GM10266 (cell line): ENCODE measurements around the gene CDK5R2.

ENCODE experiments used
- DNase-seq: peaks from one replicate; pipeline ENCODE4 v3.0.0; 2012; ENCODE audit errors: extremely low spot score
- CTCF ChIP-seq: IDR thresholded peaks from 2 replicates; pipeline ENCODE4 v1.5.1; 2012; ENCODE audit warnings: mild to moderate bottlenecking, low read depth; ENCODE audit not compliant: control insufficient read depth, insufficient read depth; ENCODE audit errors: missing control alignments

The CDK5R2 gene

GRCh38 chr2:218944759-218945404, 14.6 kb upstream of the CDK5R2 start:
- DNase-seq, result no peak
- no peak for TF ChIP-seq CTCF

- DNase-seq, result no peak
- TF ChIP-seq CTCF, result no peak
These were observed 12.8 kb upstream of the CDK5R2 start for GRCh38 chr2:218946621-218947020.

- no peak for TF ChIP-seq CTCF
- no peak for DNase-seq
These were observed 7.3 kb upstream of the CDK5R2 start for GRCh38 chr2:218952160-218952559.

GRCh38 chr2:218953366-218953954, 6.0 kb upstream of the CDK5R2 start:
- no peak for TF ChIP-seq CTCF
- no peak for DNase-seq

GRCh38 chr2:218954541-218955300, 4.7 kb upstream of the CDK5R2 start:
- DNase-seq, result no peak
- no peak for TF ChIP-seq CTCF

GRCh38 chr2:218956039-218956438, 3.4 kb upstream of the CDK5R2 start:
- TF ChIP-seq CTCF, result no peak

GRCh38 chr2:218957671-218958070, 1.8 kb upstream of the CDK5R2 start:
- DNase-seq, result no peak
- no peak for TF ChIP-seq CTCF

More at GRCh38 chr2:218956039-218956438, 3.4 kb upstream of the CDK5R2 start:
- no peak for DNase-seq
